HepG2 (cell line): ENCODE data around the gene OGA. TPM values are rescaled to one million over a fixed set of nuclear protein-coding genes. Genes with fewer than 3 reads are reported as not detected.
A peak's percentile ranks its signal among the peaks of the same experiment; 100 is the strongest.

ENCODE experiments used
- AGO2 ChIP-seq: fragments of 200-400 bp; formaldehyde crosslinking; optimal IDR thresholded peaks from 2 replicates; pipeline ENCODE3; 2017; ENCODE audit warnings: mild to moderate bottlenecking, low read depth, low read length, moderate library complexity
- ARNT ChIP-seq: fragments of 450-650 bp; IDR thresholded peaks from 2 replicates; pipeline ENCODE4 v1.6.1; 2017
- ATF7 ChIP-seq, 2 experiments: fragments of 450-650 bp in 1 of 2; sonication (generic) in 1 of 2; formaldehyde crosslinking in 1 of 2; IDR thresholded peaks; 2 replicates each; pipeline versions ENCODE4 v1.4.0 to v1.6.1; 2016 to 2020; ENCODE audit warnings: antibody characterized with exemption in 1 of 2, mild to moderate bottlenecking in 1 of 2, missing genetic modification reagents in 1 of 2
- BATF2 ChIP-seq: sonication (generic); formaldehyde crosslinking; IDR thresholded peaks from 2 replicates; pipeline ENCODE4 v1.8.0; 2022; ENCODE audit warnings: mild to moderate bottlenecking, missing genetic modification reagents, moderate library complexity
- BHLHE40 ChIP-seq: IDR thresholded peaks from 2 replicates; pipeline ENCODE4 v1.6.1; 2011; ENCODE audit warnings: low read length, improper control_type of control experiment
- MIER3 ChIP-seq: IDR thresholded peaks from 2 replicates; pipeline ENCODE4 v1.6.1; 2016; ENCODE audit warnings: missing compliant biosample characterization, borderline replicate concordance
- NR3C1 ChIP-seq: sonication (generic); formaldehyde crosslinking; IDR thresholded peaks from 2 replicates; pipeline ENCODE4 v1.4.0; 2020; ENCODE audit warnings: missing genetic modification reagents
- ZBTB37 ChIP-seq: sonication (generic); formaldehyde crosslinking; IDR thresholded peaks from 2 replicates; pipeline ENCODE4 v1.4.0; 2020; ENCODE audit warnings: mild to moderate bottlenecking, missing genetic modification reagents
- ZBTB44 ChIP-seq: sonication (generic); formaldehyde crosslinking; IDR thresholded peaks from 2 replicates; pipeline ENCODE4 v1.4.0; 2020; ENCODE audit warnings: missing genetic modification reagents
- ZFP62 ChIP-seq: sonication (generic); formaldehyde crosslinking; IDR thresholded peaks from 2 replicates; pipeline ENCODE4 v1.4.0; 2020; ENCODE audit warnings: missing genetic modification reagents
- ZKSCAN5 ChIP-seq: sonication (generic); formaldehyde crosslinking; IDR thresholded peaks from 2 replicates; pipeline ENCODE4 v1.5.1; 2020; ENCODE audit warnings: mild to moderate bottlenecking, missing genetic modification reagents
- ZNF12 ChIP-seq: sonication (generic); formaldehyde crosslinking; IDR thresholded peaks from 2 replicates; pipeline ENCODE4 v1.5.0; 2020; ENCODE audit warnings: missing genetic modification reagents
- ZNF256 ChIP-seq: sonication (generic); formaldehyde crosslinking; conservative IDR thresholded peaks from 2 replicates; pipeline ENCODE4 v1.4.0; 2020; ENCODE audit warnings: missing genetic modification reagents
- ZNF264 ChIP-seq: sonication (generic); formaldehyde crosslinking; IDR thresholded peaks from 2 replicates; pipeline ENCODE4 v1.4.0; 2020; ENCODE audit warnings: missing genetic modification reagents
- ZNF296 ChIP-seq: sonication (generic); formaldehyde crosslinking; conservative IDR thresholded peaks from 2 replicates; pipeline ENCODE4 v1.5.0; 2020; ENCODE audit warnings: mild to moderate bottlenecking, missing genetic modification reagents
- ZSCAN12 ChIP-seq: sonication (generic); formaldehyde crosslinking; IDR thresholded peaks from 2 replicates; pipeline ENCODE4 v1.9.0; 2021; ENCODE audit warnings: mild to moderate bottlenecking, missing genetic modification reagents
- polyA plus RNA-seq, 8 experiments: library from polyadenylated mRNA; depleted of rRNA in 3 of 8; stranded (reverse) in 7 of 8; unstranded in 1 of 8; fragments of >200 nt; fragmentation: Illumina TruSeq in 4 of 8; extraction: Trizol in 4 of 8; gene quantifications; 2 replicates each; pipeline versions ENCODE4 v1.2.1 to v1.2.3, GENCODE V29; 2011 to 2016; ENCODE audit warnings: low read depth in 4 of 8, missing spikeins in 1 of 8, mixed read lengths in 1 of 8; ENCODE audit not compliant: insufficient read depth in 1 of 8
- total RNA-seq, 5 experiments: library from RNA; depleted of rRNA; stranded (reverse); fragments of >200 nt; fragmentation: Illumina TruSeq; extraction: Trizol; gene quantifications; 2 replicates each; pipeline ENCODE4 v1.2.3, GENCODE V29; 2016; ENCODE audit warnings: low read depth in 1 of 5
- TF ChIP-seq, protein P1 (sequence below): sonication (generic); formaldehyde crosslinking; IDR thresholded peaks from 2 replicates; pipeline ENCODE4 v1.9.0; 2021; ENCODE audit warnings: missing genetic modification reagents, mild to moderate bottlenecking, borderline replicate concordance
- TF ChIP-seq, protein P2 (sequence below), 2 experiments: sonication (generic) in 1 of 2; formaldehyde crosslinking in 1 of 2; IDR thresholded peaks; 2 replicates each; pipeline versions ENCODE4 v1.6.1 to v1.9.0; 2014 to 2022; ENCODE audit warnings: antibody characterized with exemption in 1 of 2, borderline replicate concordance in 1 of 2, inconsistent platforms in 1 of 2, low read depth in 1 of 2, missing genetic modification reagents in 1 of 2

The OGA gene
- total and polyA plus RNA-seq, 2 of the 13 experiments (the other 11 are each of a cell fraction or from before 2014, with no cell fraction given): 33.2 to 39.8 TPM

DNA sequence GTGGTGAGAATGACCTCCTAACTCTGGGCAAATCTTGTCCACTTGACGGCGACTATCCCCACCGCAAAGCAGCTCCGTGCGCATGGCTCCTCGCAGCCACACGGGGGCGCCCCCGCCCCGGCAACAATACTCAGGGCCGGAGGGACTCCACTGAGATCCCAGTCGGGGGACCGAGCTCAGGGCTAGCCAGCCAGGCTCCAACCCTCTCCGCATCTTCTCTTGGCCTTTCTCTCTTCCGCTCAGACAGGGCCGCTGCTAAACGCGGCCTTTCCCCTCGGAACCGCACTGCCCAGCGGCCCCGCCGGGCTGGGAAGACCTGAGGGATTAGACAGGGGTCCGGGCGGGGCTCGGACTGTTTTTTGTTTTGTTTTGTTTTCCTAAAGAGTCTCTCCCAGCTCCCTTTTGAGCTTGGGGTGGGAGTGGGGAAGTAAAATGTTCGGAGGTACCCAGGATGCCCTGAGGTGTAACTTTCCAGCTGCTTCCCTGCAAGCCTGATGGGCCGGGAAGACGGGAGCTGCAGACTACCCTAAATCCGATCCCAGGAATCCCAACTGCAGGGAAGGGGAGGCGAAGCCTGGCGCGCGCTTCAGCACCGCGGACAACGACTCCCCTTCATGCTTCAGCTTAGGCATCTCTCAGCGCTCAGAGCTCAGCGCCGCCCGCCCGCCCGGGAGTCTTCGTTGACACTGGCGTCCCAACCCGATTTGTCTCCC, 22.7 kb upstream of the OGA start (continued):
- no peak for TF ChIP-seq ZBTB37 (CRISPR knock-in tag)
- TF ChIP-seq AGO2: peak; percentile 63
- TF ChIP-seq ZFP62: no peak
- TF ChIP-seq, protein P1, sequence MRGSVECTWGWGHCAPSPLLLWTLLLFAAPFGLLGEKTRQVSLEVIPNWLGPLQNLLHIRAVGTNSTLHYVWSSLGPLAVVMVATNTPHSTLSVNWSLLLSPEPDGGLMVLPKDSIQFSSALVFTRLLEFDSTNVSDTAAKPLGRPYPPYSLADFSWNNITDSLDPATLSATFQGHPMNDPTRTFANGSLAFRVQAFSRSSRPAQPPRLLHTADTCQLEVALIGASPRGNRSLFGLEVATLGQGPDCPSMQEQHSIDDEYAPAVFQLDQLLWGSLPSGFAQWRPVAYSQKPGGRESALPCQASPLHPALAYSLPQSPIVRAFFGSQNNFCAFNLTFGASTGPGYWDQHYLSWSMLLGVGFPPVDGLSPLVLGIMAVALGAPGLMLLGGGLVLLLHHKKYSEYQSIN (CRISPR knock-in tag): no peak
- no peak for TF ChIP-seq ZNF264 (CRISPR knock-in tag)
- TF ChIP-seq NR3C1 (CRISPR knock-in tag): no peak
- TF ChIP-seq ZKSCAN5 (CRISPR knock-in tag): no peak
- TF ChIP-seq MIER3 (CRISPR knock-in tag): no peak
- no peak for TF ChIP-seq ATF7 (IDR thresholded peaks at IDR 0.05)
- TF ChIP-seq ATF7 (CRISPR knock-in tag; IDR thresholded peaks at IDR 0.05): no peak
- TF ChIP-seq ZBTB44 (CRISPR knock-in tag): peak; percentile 66; the same call in 1 of the 2 replicates
- no peak for TF ChIP-seq ZNF12 (CRISPR knock-in tag)
- TF ChIP-seq ZNF296 (CRISPR knock-in tag): no peak
- TF ChIP-seq BATF2 (CRISPR knock-in tag): no peak
- TF ChIP-seq ARNT: no peak
- TF ChIP-seq BHLHE40: no peak
- 0 out of 2 replicates have a peak, but pooled peaks have one; percentile 41 for TF ChIP-seq ZNF256 (CRISPR knock-in tag)
- no peak for TF ChIP-seq ZSCAN12 (CRISPR knock-in tag)
- TF ChIP-seq, protein P2, sequence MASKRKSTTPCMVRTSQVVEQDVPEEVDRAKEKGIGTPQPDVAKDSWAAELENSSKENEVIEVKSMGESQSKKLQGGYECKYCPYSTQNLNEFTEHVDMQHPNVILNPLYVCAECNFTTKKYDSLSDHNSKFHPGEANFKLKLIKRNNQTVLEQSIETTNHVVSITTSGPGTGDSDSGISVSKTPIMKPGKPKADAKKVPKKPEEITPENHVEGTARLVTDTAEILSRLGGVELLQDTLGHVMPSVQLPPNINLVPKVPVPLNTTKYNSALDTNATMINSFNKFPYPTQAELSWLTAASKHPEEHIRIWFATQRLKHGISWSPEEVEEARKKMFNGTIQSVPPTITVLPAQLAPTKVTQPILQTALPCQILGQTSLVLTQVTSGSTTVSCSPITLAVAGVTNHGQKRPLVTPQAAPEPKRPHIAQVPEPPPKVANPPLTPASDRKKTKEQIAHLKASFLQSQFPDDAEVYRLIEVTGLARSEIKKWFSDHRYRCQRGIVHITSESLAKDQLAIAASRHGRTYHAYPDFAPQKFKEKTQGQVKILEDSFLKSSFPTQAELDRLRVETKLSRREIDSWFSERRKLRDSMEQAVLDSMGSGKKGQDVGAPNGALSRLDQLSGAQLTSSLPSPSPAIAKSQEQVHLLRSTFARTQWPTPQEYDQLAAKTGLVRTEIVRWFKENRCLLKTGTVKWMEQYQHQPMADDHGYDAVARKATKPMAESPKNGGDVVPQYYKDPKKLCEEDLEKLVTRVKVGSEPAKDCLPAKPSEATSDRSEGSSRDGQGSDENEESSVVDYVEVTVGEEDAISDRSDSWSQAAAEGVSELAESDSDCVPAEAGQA (IDR thresholded peaks at IDR 0.05; ENCODE audit: low read depth): no peak
- TF ChIP-seq, protein P2 (CRISPR knock-in tag; IDR thresholded peaks at IDR 0.05; ENCODE audit: borderline replicate concordance): no peak
